ENCODE data around the gene BET1L.

GRCh38 chr11:225734-226453 is 18.7 kb upstream of the BET1L start:
- TF ChIP-seq EZH2phosphoT487 (IDR thresholded peaks at IDR 0.05), result no peak
- TF ChIP-seq, protein P1, sequence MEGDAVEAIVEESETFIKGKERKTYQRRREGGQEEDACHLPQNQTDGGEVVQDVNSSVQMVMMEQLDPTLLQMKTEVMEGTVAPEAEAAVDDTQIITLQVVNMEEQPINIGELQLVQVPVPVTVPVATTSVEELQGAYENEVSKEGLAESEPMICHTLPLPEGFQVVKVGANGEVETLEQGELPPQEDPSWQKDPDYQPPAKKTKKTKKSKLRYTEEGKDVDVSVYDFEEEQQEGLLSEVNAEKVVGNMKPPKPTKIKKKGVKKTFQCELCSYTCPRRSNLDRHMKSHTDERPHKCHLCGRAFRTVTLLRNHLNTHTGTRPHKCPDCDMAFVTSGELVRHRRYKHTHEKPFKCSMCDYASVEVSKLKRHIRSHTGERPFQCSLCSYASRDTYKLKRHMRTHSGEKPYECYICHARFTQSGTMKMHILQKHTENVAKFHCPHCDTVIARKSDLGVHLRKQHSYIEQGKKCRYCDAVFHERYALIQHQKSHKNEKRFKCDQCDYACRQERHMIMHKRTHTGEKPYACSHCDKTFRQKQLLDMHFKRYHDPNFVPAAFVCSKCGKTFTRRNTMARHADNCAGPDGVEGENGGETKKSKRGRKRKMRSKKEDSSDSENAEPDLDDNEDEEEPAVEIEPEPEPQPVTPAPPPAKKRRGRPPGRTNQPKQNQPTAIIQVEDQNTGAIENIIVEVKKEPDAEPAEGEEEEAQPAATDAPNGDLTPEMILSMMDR (IDR thresholded peaks at IDR 0.05), result no peak
- TF ChIP-seq EZH2 (IDR thresholded peaks at IDR 0.05), result no peak

Data from neural progenitor cell (in vitro differentiated cells).